GM12878 (cell line): ENCODE results near the gene FCHSD2. TPM values are rescaled to one million over a fixed set of nuclear protein-coding genes. Genes with fewer than 3 reads are reported as not detected.

ENCODE experiments used
- ATAC-seq: fragments of 200-7000 bp; cut with Tn5 transposase; 3 replicates; pipeline ENCODE4 v1.9.1; 2020; ENCODE audit warnings: mild to moderate bottlenecking, moderate library complexity
- BruUV-seq: library from RNA; stranded (reverse); fragments of 400-500 nt; replicated peaks from 2 replicates; lab custom pipeline; 2021; lab: Mats Ljungman, UMichigan
- CTCF ChIA-PET: fragments of 300-600 bp; sonication (Branson Sonifier 250); formaldehyde crosslinking; extraction: SDS; loops from one replicate; lab custom pipeline; 2021; ENCODE audit warnings: inconsistent platforms; lab: Yijun Ruan, JAX
- POLR2A ChIA-PET: fragments of 350-600 bp; formaldehyde crosslinking; extraction: SDS; loops from one replicate; lab custom pipeline; 2021; ENCODE audit warnings: inconsistent platforms; lab: Charles Lee
- RAD21 ChIA-PET: fragments of 300-600 bp; sonication (Branson Sonifier 250); formaldehyde crosslinking; loops from one replicate; lab custom pipeline; 2023; ENCODE audit warnings: antibody characterized with exemption; ENCODE audit not compliant: unreplicated experiment; lab: Charles Lee
- SMC1A ChIA-PET: fragments of 300-600 bp; sonication (Branson Sonifier 250); formaldehyde crosslinking; loops from one replicate; lab custom pipeline; 2023; ENCODE audit not compliant: unreplicated experiment, uncharacterized antibody; lab: Charles Lee
- DNase-seq: peaks from one replicate; pipeline ENCODE4 v3.0.0-alpha.2; 2011; ENCODE audit warnings: low read depth, low spot score
- FAIRE-seq: peaks from 3 replicates; lab custom pipeline; 2011; peaks lifted over from hg19 to GRCh38; lab: Jason Lieb, UNC
- H2AFZ ChIP-seq: 2 replicates; pipeline ENCODE4 v1.6.0; 2011; ENCODE audit warnings: low read depth, low read length, control low read depth; ENCODE audit not compliant: control insufficient read depth
- H3K27ac ChIP-seq: 2 replicates; pipeline ENCODE4 v1.5.1; 2011; ENCODE audit warnings: control low read depth; ENCODE audit not compliant: control insufficient read depth, insufficient read depth
- H3K27me3 ChIP-seq, 2 experiments: replicated peaks in 1 of 2; 2 replicates each; pipeline versions ENCODE4 v1.6.0 to v1.6.1; 2011; ENCODE audit warnings: low read length in 1 of 2; ENCODE audit not compliant: control insufficient read depth in 2 of 2, insufficient read depth in 2 of 2
- H3K36me3 ChIP-seq, 2 experiments: 2 replicates each; pipeline ENCODE4 v1.5.1; 2011; ENCODE audit warnings: low read length in 1 of 2; ENCODE audit not compliant: control insufficient read depth in 2 of 2, insufficient read depth in 2 of 2
- H3K4me1 ChIP-seq: 2 replicates; pipeline ENCODE4 v1.6.1; 2011; ENCODE audit warnings: mild to moderate bottlenecking, low read length, moderate library complexity, mixed read lengths; ENCODE audit not compliant: control insufficient read depth, insufficient read depth
- H3K4me2 ChIP-seq: 2 replicates; pipeline ENCODE4 v1.6.0; 2011; ENCODE audit warnings: control low read depth; ENCODE audit not compliant: control insufficient read depth, insufficient read depth
- H3K4me3 ChIP-seq: fragments of 200-600 bp; sonication (generic); 2 replicates; pipeline ENCODE4 v1.5.1; 2016
- H3K79me2 ChIP-seq: 2 replicates; pipeline ENCODE4 v1.6.0; 2011; ENCODE audit warnings: low read length; ENCODE audit not compliant: control insufficient read depth, insufficient read depth
- H3K9ac ChIP-seq: 2 replicates; pipeline ENCODE4 v1.8.0; 2011; ENCODE audit warnings: low read length, control low read depth, mixed read lengths; ENCODE audit not compliant: control insufficient read depth, insufficient read depth
- H3K9me3 ChIP-seq: replicated peaks from 3 replicates; pipeline ENCODE4 v1.5.1; 2011; ENCODE audit warnings: mild to moderate bottlenecking, low read length; ENCODE audit not compliant: control insufficient read depth, insufficient read depth
- H4K20me1 ChIP-seq: 2 replicates; pipeline ENCODE4 v1.6.0; 2011; ENCODE audit not compliant: control insufficient read depth, insufficient read depth
- CBFB ChIP-seq: IDR thresholded peaks from 2 replicates; pipeline ENCODE4 v1.6.1; 2016; ENCODE audit warnings: antibody characterized with exemption, low read depth
- CHD1 ChIP-seq: IDR thresholded peaks from 2 replicates; pipeline ENCODE4 v1.6.1; 2012; ENCODE audit warnings: low read depth, low read length, improper control_type of control experiment
- CREB1 ChIP-seq: IDR thresholded peaks from 2 replicates; pipeline ENCODE4 v1.6.1; 2012; ENCODE audit warnings: low read depth, mild to moderate bottlenecking, inconsistent platforms
- E2F8 ChIP-seq: fragments of 450-650 bp; IDR thresholded peaks from 2 replicates; pipeline ENCODE4 v1.6.1; 2018; ENCODE audit warnings: mild to moderate bottlenecking, low read depth, moderate library complexity; ENCODE audit not compliant: partially characterized antibody
- EGR1 ChIP-seq, 2 experiments: IDR thresholded peaks; 1 replicate in 1 of 2; 2 replicates in 1 of 2; pipeline ENCODE4 v1.6.1; 2011 to 2012; ENCODE audit warnings: low read depth in 2 of 2, low read length in 2 of 2, borderline replicate concordance in 1 of 2, mild to moderate bottlenecking in 1 of 2, moderate library complexity in 1 of 2
- GABPA ChIP-seq: IDR thresholded peaks from 2 replicates; pipeline ENCODE4 v1.6.1; 2014; ENCODE audit warnings: antibody characterized with exemption, low read depth, mild to moderate bottlenecking, inconsistent platforms
- HDAC2 ChIP-seq: fragments of 200-600 bp; sonication (generic); IDR thresholded peaks from 2 replicates; pipeline ENCODE4 v1.6.1; 2017
- KLF5 ChIP-seq: fragments of 450-650 bp; IDR thresholded peaks from 2 replicates; pipeline ENCODE4 v1.6.1; 2014; ENCODE audit warnings: mild to moderate bottlenecking; ENCODE audit not compliant: partially characterized antibody
- MYB ChIP-seq: fragments of 150-350 bp; IDR thresholded peaks from 2 replicates; pipeline ENCODE4 v1.6.1; 2014; ENCODE audit warnings: mild to moderate bottlenecking, low read depth, low read length, borderline replicate concordance
- MYC ChIP-seq: IDR thresholded peaks from 2 replicates; pipeline ENCODE4 v1.6.1; 2011; ENCODE audit warnings: mild to moderate bottlenecking, low read length, moderate library complexity, inconsistent platforms; ENCODE audit not compliant: insufficient read depth, insufficient replicate concordance, insufficient read length, severe bottlenecking
- NFYA ChIP-seq: IDR thresholded peaks from 2 replicates; pipeline ENCODE4 v1.6.1; 2011; ENCODE audit warnings: low read depth, mild to moderate bottlenecking, low read length, improper control_type of control experiment, borderline replicate concordance
- POLR2AphosphoS5 ChIP-seq: IDR thresholded peaks from 2 replicates; pipeline ENCODE4 v1.6.1; 2011; ENCODE audit warnings: mild to moderate bottlenecking, low read length, inconsistent platforms
- POU2F2 ChIP-seq: IDR thresholded peaks from 3 replicates; pipeline ENCODE4 v1.6.1; 2011; ENCODE audit warnings: low read depth, mild to moderate bottlenecking, low read length, borderline replicate concordance
- RFX5 ChIP-seq: IDR thresholded peaks from 2 replicates; pipeline ENCODE4 v1.6.1; 2011; ENCODE audit warnings: low read depth, low read length, improper control_type of control experiment
- SKIL ChIP-seq: fragments of 450-650 bp; IDR thresholded peaks from 2 replicates; pipeline ENCODE4 v1.6.1; 2017; ENCODE audit warnings: mild to moderate bottlenecking, low read depth, inconsistent platforms; ENCODE audit not compliant: poor library complexity, severe bottlenecking
- SUZ12 ChIP-seq: fragments of 200-600 bp; sonication (generic); IDR thresholded peaks from one replicate; pipeline ENCODE4 v1.6.1; 2018; ENCODE audit warnings: antibody characterized with exemption, mild to moderate bottlenecking; ENCODE audit not compliant: unreplicated experiment
- TCF12 ChIP-seq: IDR thresholded peaks from 2 replicates; pipeline ENCODE4 v1.6.1; 2011; ENCODE audit warnings: low read depth, mild to moderate bottlenecking, low read length
- TCF7 ChIP-seq: IDR thresholded peaks from 2 replicates; pipeline ENCODE4 v1.6.1; 2014; ENCODE audit warnings: antibody characterized with exemption, borderline replicate concordance
- WGBS: methylation state at CpG from one replicate; pipeline ENCODE4 v1.1.6; 2016; ENCODE audit warnings: low lambda C conversion rate; ENCODE audit not compliant: insufficient replicate concordance, insufficient coverage; ENCODE audit errors: missing lambda C conversion rate; 5-methylcytosine and 5-hydroxymethylcytosine counted together
- in situ Hi-C: fragments of 300-500 bp; cut with MboI; formaldehyde crosslinking; loops from 9 replicates; pipeline ENCODE4 v1.14.3; 2018; ENCODE audit warnings: mixed read lengths
- intact Hi-C: fragments of 100-400 bp; cut with micrococcal nuclease; formaldehyde crosslinking; loops from one replicate; pipeline ENCODE4 v1.14.2; 2022; ENCODE audit not compliant: unreplicated experiment
- polyA plus RNA-seq, 11 experiments: library from polyadenylated mRNA; depleted of rRNA in 4 of 11; unstranded in 6 of 11; stranded (reverse) in 5 of 11; fragments of >200 nt; fragmentation: Nextera tagmentation in 4 of 11; fragmentation: Illumina TruSeq in 1 of 11; extraction: Ambion mirVana in 4 of 11; extraction: Trizol in 1 of 11; gene quantifications; 1 replicate in 1 of 11; 2 replicates in 10 of 11; pipeline versions ENCODE4 v1.2.1 to v1.2.3, GENCODE V29; 2011 to 2016; ENCODE audit warnings: inconsistent platforms in 2 of 11, missing spikeins in 2 of 11, low read depth in 1 of 11
- total RNA-seq, 4 experiments: library from RNA; depleted of rRNA in 3 of 4; stranded (reverse); fragments of >200 nt in 3 of 4; fragmentation: Illumina TruSeq in 1 of 4; extraction: Trizol in 1 of 4; gene quantifications; 2 replicates each; pipeline versions ENCODE4 v1.2.1 to v1.2.3, GENCODE V29; 2013 to 2021

Gene FCHSD2
- total and polyA plus RNA-seq, 10 of the 15 experiments (the other 5 are each of a cell fraction or from before 2014, with no cell fraction given), result 13.2 to 89.8 (median 47.8) TPM

GRCh38 chr11:72798361-72798760 is 343.8 kb downstream of the FCHSD2 start:
- Histone ChIP-seq H3K9me3 (no peaks in the 10 kb centered on the region), H3K4me2 (no peak overlapping the region), H2AFZ (no peak overlapping the region; the same call in 1 of the 2 replicates), H4K20me1 (no peaks in the 10 kb centered on the region), H3K27me3 (no peaks in the 10 kb centered on the region), H3K36me3 (no peaks in the 10 kb centered on the region), H3K27ac (no peak overlapping the region), H3K4me1 (no peaks in the 10 kb centered on the region; the same call in 1 of the 2 replicates), H3K9ac (no peak overlapping the region), H3K4me3 (no peak overlapping the region), H3K79me2 (no peaks in the 10 kb centered on the region)
- POLR2A ChIA-PET, result interaction anchor here (1.2 kb wide), 1 partner anchor 9 kb away, joined by 3 read pairs; no protein-coding TSS in a partner anchor
- CTCF ChIA-PET, result interaction anchor here (1.2 to 1.4 kb wide), 4 partner anchors 12 to 76 kb away, joined by 3 to 4 read pairs (median 3); no protein-coding TSS in a partner anchor
- intact Hi-C loops (no loop called here), in situ Hi-C loops (loop anchor here (10.0 kb wide), 1 partner anchor 74 kb away; no protein-coding TSS in a partner anchor)
- no peak for FAIRE-seq
- no peak for ATAC-seq
- DNase-seq, result no peak
- RAD21 ChIA-PET, result interaction anchor here (0.7 to 1.2 kb wide), 7 partner anchors 30 to 444 kb away, joined by 3 to 4 read pairs (median 3); no protein-coding TSS in a partner anchor
- WGBS, result 71% methylated on average over 4 of the region's 4 CpGs
- SMC1A ChIA-PET, result interaction anchor here (1.2 to 1.7 kb wide), 2 partner anchors 9 to 379 kb away, joined by 4 to 5 read pairs; no protein-coding TSS in a partner anchor
- no TSS peak for BruUV-seq
- TF ChIP-seq MYB, result no peak
- TF ChIP-seq GABPA, result no peak
- TF ChIP-seq HDAC2, result no peak
- TF ChIP-seq NFYA, result no peak
- no peak for TF ChIP-seq CHD1
- no peak for TF ChIP-seq KLF5
- TF ChIP-seq TCF7, result no peak
- TF ChIP-seq CREB1, result no peak
- TF ChIP-seq POLR2AphosphoS5, result no peak
- TF ChIP-seq EGR1 (IDR thresholded peaks at IDR 0.05; ENCODE audit: borderline replicate concordance in 1 of 2, low read depth in 2 of 2, low read length in 2 of 2), result no peak
- no peak for TF ChIP-seq E2F8
- TF ChIP-seq MYC, result no peak
- TF ChIP-seq SUZ12, result no peak
- TF ChIP-seq SKIL, result no peak
- TF ChIP-seq POU2F2, result no peak
- no peak for TF ChIP-seq TCF12
- no peak for TF ChIP-seq CBFB
- no peak for TF ChIP-seq RFX5
